HPDE6-E6E7 (cell line): ENCODE results near the gene NAXE.
"Not testable (repeated sequence)": the region's sequence is repeated elsewhere in the genome, so short reads cannot be mapped to it uniquely, and the experiment has no call there.

ENCODE experiments used
- DNase-seq: peaks from one replicate; pipeline ENCODE4 v3.0.0; 2011; ENCODE audit warnings: missing footprints; ENCODE audit errors: extremely low spot score

The NAXE gene

DNA sequence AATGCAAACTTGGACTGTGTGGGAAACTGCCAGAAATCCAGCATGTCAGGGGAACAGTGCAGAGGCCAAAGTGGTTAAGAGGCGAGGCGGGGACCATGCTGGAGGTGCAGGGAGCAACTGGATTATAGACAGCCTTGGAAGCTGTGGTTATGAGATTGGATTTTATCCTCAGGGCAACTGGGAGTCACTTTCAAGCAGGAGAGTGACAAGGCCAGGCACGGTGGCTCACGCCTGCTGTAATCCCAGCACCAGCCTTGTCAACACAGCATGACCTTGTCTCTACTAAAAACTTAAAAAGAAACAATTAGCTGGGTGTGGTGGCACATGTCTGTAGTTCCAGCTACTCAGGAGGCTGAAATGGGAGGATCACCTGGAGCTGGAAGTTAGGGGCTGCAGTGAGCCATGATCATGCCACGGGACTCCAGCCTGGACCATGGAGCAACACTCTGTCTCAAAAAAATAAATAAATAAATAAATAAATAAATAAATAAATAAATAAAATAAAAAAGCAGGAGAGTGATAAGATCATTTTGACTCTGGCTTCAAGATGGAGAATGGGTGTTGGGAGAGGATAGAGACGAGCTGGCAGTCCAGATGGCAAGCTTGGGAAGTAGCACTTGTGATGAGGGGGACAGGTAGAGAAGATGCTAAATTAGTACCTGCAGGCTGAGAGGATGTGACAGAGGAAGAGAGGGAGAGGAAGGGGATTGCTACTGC, 31.2 kb downstream of the NAXE start:
- DNase-seq: no peak

- DNase-seq: no peak
These were observed 32.6 kb downstream of the NAXE start for GRCh38 chr1:156623946-156624813.

DNA sequence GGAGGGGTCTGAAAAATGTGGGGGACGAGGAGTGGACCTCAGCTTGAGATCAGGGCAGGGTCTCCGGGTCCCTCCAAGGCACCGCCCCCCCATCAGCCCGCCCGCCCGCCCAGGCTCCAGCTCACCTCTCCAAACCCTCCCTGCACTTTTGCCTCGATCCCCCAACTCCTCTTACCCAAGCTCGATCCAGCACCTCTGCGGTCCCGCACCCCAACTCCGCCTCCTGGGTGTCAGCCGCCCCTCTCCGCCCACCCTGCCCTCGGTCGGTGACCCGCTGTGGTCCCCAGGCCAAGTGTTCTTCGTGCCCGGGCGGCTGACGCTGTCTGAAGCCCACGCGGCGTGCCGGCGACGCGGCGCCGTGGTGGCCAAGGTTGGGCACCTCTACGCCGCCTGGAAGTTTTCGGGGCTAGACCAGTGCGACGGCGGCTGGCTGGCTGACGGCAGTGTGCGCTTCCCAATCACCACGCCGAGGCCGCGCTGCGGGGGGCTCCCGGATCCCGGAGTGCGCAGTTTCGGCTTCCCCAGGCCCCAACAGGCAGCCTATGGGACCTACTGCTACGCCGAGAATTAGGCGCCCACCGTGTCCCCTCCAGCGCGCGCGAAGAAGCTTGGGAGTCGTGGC, 33.3 kb downstream of the NAXE start:
- no peak for DNase-seq

DNA sequence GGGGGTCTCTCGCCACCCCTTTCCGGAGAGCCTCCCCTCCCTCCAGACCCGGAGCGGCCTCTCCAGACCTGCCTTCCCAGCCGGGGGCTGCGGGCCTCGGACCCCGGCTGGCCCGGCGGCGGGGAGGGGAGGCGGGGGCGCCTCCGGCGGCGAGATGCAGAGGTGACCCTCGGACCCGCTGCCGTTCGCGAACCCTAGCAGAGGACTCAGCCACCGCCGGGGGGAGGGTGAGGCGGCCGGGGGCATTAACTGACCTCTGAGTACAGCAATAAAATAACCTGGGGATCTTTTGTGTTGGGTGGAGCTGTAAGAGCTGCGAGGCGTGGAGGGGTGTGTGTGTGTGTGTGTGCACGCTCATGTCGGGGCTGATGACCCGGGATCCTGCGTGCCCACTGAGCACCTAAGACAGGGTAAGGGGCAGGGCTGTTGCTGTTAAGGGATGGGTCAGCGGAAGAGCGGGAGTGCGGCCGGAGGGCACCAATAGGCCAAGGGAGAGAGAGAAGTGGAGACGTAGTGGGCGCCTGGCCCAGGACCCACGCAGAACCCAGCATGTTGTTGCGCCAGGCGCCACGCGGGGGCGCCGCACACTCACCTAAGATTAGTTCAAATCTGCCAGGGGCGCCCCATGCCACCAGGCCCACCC, 34.0 kb downstream of the NAXE start:
- DNase-seq: no peak

- no peak for DNase-seq
These were observed 34.5 kb downstream of the NAXE start for GRCh38 chr1:156626079-156626438.

DNA sequence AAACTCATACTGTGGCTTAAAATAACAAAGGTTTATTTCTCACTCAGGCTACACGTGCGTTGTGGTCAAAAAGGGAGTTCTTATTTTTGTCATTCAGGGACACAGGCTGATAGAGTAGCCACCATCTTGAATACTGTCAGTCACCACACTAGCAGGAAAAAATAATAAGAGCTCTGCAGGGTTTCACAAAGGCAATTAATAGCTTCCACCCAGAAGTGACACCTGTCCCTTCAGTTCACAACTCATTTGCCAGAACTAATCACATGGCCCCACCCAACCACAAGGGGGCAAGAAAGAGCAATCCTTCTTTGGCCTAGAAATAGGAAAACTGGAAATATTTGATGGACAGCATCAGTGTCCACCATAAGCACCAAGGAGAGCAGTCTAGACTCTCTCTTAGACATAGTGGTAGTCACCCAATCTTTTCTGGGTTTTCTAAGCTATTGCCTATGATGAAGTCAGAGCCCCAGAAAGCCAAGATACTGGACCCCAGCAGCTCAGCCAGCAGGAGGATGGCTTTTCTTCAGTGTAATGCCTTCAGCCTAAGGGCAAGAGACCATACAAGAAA, 35.8 kb downstream of the NAXE start:
- peak; percentile 58 for DNase-seq

DNA sequence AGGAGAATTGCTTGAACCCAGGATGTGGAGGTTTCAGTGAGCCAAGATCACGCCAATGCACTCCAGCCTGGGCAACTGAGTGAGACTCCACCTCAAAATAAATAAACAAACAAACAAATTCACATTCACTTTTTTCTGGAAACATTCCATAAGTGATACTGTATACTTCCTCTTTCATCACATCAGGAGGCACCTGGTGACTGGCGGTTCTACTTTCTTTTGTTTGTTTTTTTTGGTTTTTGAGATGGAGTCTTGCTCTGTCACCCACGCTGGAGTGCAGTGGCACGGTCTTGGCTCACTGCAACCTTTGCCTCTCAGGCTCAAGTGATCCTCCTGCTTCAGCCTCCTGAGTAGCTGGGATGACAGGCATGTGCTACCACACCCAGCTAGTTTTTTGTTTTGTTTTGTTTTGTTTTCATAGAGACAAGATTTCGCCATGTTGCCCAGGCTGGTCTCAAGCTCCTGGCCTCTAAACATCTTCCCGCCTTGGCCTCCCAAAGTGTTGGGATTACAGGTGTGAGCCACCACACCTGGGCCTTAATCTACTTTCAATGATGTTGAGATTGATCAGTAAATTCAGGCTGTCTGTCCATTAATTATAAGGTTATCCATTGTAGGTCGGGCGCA, 38.4 kb downstream of the NAXE start:
- DNase-seq: no peak

DNA sequence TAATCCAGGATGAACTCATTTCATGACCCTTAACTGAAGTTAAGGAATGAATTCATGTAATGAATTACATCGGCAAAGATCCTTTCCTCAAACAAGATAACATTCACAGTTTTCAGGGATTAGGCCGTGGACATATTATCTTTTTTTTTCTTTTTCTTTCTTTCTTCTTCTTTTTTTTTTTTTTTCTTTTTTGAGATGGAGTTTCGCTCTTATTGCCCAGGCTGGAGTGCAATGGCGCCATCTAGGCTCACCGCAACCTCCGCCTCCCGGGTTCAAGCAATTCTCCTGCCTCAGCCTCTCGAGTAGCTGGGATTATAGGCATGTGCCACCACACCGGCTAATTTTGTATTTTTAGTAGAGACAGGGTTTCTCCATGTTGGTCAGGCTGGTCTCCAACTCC, 39.6 kb downstream of the NAXE start:
- DNase-seq: not testable (repeated sequence)

- no peak for DNase-seq
These were observed 40.8 kb downstream of the NAXE start for GRCh38 chr1:156632355-156632754.

- no peak for DNase-seq
These were observed 46.8 kb downstream of the NAXE start for GRCh38 chr1:156638189-156638985.

DNA sequence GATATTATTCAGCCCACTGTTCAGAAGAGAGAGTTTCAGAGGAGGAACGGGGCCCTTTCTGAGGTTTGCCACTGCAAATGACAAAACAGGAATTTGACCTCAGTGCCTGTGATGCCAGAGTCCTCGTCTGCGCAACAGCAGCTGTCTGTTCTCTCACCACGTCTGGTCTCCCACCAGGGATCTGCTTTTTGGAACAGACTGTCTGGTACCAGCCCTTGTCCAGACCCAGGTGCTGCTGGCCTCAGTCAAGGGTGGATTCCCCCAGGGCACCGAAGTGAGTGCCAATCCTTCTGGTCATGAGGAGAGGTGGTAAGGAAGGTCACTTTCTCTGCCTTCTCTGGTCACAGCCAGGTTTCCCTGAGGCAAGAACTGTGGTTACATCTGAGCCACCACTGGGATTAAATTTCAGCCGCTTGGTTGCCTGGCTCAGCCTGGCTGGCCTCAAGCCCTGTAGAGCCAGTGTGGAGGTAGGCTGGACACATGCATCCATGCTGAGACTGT, 48.1 kb downstream of the NAXE start:
- DNase-seq: no peak

- no peak for DNase-seq
These were observed 49.5 kb downstream of the NAXE start for GRCh38 chr1:156640842-156641706.

DNA sequence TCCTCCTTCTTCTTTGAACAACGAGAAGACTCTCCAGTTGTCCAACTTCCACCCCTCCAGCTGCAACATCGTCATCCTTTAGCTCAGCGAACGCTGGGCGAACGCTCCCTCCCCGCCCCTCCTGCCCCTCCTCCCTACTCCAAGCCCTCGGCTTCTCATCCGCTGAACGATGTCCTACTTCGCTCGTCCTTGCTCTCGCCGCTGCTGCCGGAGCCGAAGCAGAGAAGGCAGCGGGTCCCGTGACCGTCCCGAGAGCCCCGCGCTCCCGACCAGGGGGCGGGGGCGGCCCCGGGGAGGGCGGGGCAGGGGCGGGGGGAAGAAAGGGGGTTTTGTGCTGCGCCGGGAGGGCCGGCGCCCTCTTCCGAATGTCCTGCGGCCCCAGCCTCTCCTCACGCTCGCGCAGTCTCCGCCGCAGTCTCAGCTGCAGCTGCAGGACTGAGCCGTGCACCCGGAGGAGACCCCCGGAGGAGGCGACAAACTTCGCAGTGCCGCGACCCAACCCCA, 50.2 kb downstream of the NAXE start, which contains the start of gene BCAN:
Gene BCAN, plus strand, starts transcription at position 357 of the 504 bp plus-strand sequence. CDS start 3,938 bp downstream, outside the sequence.
- DNase-seq: no peak

GRCh38 chr1:156642265-156643048, 50.9 kb downstream of the NAXE start:
- no peak for DNase-seq

GRCh38 chr1:156643049-156643777, 51.6 kb downstream of the NAXE start:
- DNase-seq: no peak

GRCh38 chr1:156643778-156644092, 52.2 kb downstream of the NAXE start:
- DNase-seq: no peak
